ENCODE data around the gene MTMR1.

MTMR1 gene

GRCh38 chrX:150692831-150693724, at the start of gene MTMR1:
MTMR1 (plus strand) TSS chrX:150693396; CDS start chrX:150693531, 135 bp downstream.
- DNase-seq, result peak; percentile 23
- in situ Hi-C loops (cut with MboI; ENCODE audit: low pct_unique_long_range_greater_than_20kb, low sequenced_read_pairs), result loop anchor here (25.0 kb wide), 1 partner anchor 731 kb away; no protein-coding TSS in a partner anchor

- in situ Hi-C loops (cut with MboI; ENCODE audit: low pct_unique_long_range_greater_than_20kb, low sequenced_read_pairs), result no loop called here
These were observed 49.2 kb upstream of the MTMR1 start for GRCh38 chrX:150643958-150644357.

GRCh38 chrX:150644422-150644821, 48.8 kb upstream of the MTMR1 start:
- in situ Hi-C loops (cut with MboI; ENCODE audit: low pct_unique_long_range_greater_than_20kb, low sequenced_read_pairs), result no loop called here
- DNase-seq, result no peak

More at GRCh38 chrX:150643958-150644357, 49.2 kb upstream of the MTMR1 start:
- DNase-seq, result no peak

GRCh38 chrX:150647331-150647730, 45.9 kb upstream of the MTMR1 start:
- DNase-seq, result no peak
- in situ Hi-C loops (cut with MboI; ENCODE audit: low pct_unique_long_range_greater_than_20kb, low sequenced_read_pairs), result no loop called here

- in situ Hi-C loops (cut with MboI; ENCODE audit: low pct_unique_long_range_greater_than_20kb, low sequenced_read_pairs), result no loop called here
These were observed 44.8 kb upstream of the MTMR1 start for GRCh38 chrX:150648296-150648940.

GRCh38 chrX:150649096-150649870, 43.9 kb upstream of the MTMR1 start:
- in situ Hi-C loops (cut with MboI; ENCODE audit: low pct_unique_long_range_greater_than_20kb, low sequenced_read_pairs), result no loop called here
- no peak for DNase-seq

More at GRCh38 chrX:150648296-150648940, 44.8 kb upstream of the MTMR1 start:
- DNase-seq, result no peak

- in situ Hi-C loops (cut with MboI; ENCODE audit: low pct_unique_long_range_greater_than_20kb, low sequenced_read_pairs), result no loop called here
- no peak for DNase-seq
These were observed 41.3 kb upstream of the MTMR1 start for GRCh38 chrX:150651906-150652305.

GRCh38 chrX:150655788-150656187, 37.4 kb upstream of the MTMR1 start:
- no peak for DNase-seq

GRCh38 chrX:150663073-150663472, 30.1 kb upstream of the MTMR1 start:
- in situ Hi-C loops (cut with MboI; ENCODE audit: low pct_unique_long_range_greater_than_20kb, low sequenced_read_pairs), result no loop called here
- no peak for DNase-seq

More at GRCh38 chrX:150655788-150656187, 37.4 kb upstream of the MTMR1 start:
- in situ Hi-C loops (cut with MboI; ENCODE audit: low pct_unique_long_range_greater_than_20kb, low sequenced_read_pairs), result no loop called here

GRCh38 chrX:150664290-150664689, 28.9 kb upstream of the MTMR1 start:
- in situ Hi-C loops (cut with MboI; ENCODE audit: low pct_unique_long_range_greater_than_20kb, low sequenced_read_pairs), result no loop called here
- DNase-seq, result no peak

GRCh38 chrX:150676221-150676620, 17.0 kb upstream of the MTMR1 start:
- no peak for DNase-seq
- in situ Hi-C loops (cut with MboI; ENCODE audit: low pct_unique_long_range_greater_than_20kb, low sequenced_read_pairs), result loop anchor here (25.0 kb wide), 1 partner anchor 714 kb away; no protein-coding TSS in a partner anchor

- peak; percentile 39 for DNase-seq
These were observed 12.2 kb upstream of the MTMR1 start for GRCh38 chrX:150680974-150681373.

GRCh38 chrX:150683112-150683511, 10.1 kb upstream of the MTMR1 start:
- in situ Hi-C loops (cut with MboI; ENCODE audit: low pct_unique_long_range_greater_than_20kb, low sequenced_read_pairs), result loop anchor here (25.0 kb wide), 1 partner anchor 721 kb away; no protein-coding TSS in a partner anchor

More at GRCh38 chrX:150680974-150681373, 12.2 kb upstream of the MTMR1 start:
- in situ Hi-C loops (cut with MboI; ENCODE audit: low pct_unique_long_range_greater_than_20kb, low sequenced_read_pairs), result loop anchor here (25.0 kb wide), 1 partner anchor 719 kb away; no protein-coding TSS in a partner anchor

GRCh38 chrX:150683536-150684146, 9.6 kb upstream of the MTMR1 start:
- DNase-seq, result peak; percentile 79
- in situ Hi-C loops (cut with MboI; ENCODE audit: low pct_unique_long_range_greater_than_20kb, low sequenced_read_pairs), result loop anchor here (25.0 kb wide), 1 partner anchor 721 kb away; no protein-coding TSS in a partner anchor

More at GRCh38 chrX:150683112-150683511, 10.1 kb upstream of the MTMR1 start:
- no peak for DNase-seq

GRCh38 chrX:150688911-150689451, 4.2 kb upstream of the MTMR1 start:
- in situ Hi-C loops (cut with MboI; ENCODE audit: low pct_unique_long_range_greater_than_20kb, low sequenced_read_pairs), result loop anchor here (25.0 kb wide), 1 partner anchor 727 kb away; no protein-coding TSS in a partner anchor
- no peak for DNase-seq

GRCh38 chrX:150690126-150690525, 3.1 kb upstream of the MTMR1 start:
- DNase-seq, result no peak
- in situ Hi-C loops (cut with MboI; ENCODE audit: low pct_unique_long_range_greater_than_20kb, low sequenced_read_pairs), result loop anchor here (25.0 kb wide), 1 partner anchor 728 kb away; no protein-coding TSS in a partner anchor

GRCh38 chrX:150692296-150692695, 900 bp upstream of the MTMR1 start:
- DNase-seq, result peak; percentile 14
- in situ Hi-C loops (cut with MboI; ENCODE audit: low pct_unique_long_range_greater_than_20kb, low sequenced_read_pairs), result loop anchor here (25.0 kb wide), 1 partner anchor 730 kb away; no protein-coding TSS in a partner anchor

Measured in KBM-7 (cell line).